ENCODE measurements around the gene KHNYN. TPM values are rescaled to one million over a fixed set of nuclear protein-coding genes. Genes with fewer than 3 reads are reported as not detected.
A peak's percentile ranks its signal among the peaks of the same experiment; 100 is the strongest.

KHNYN gene
- total and polyA plus RNA-seq, 2 experiments from 2014 or later: 35.7 to 90.7 TPM

GRCh38 chr14:24422694-24423601 is 6.8 kb upstream of the KHNYN start:
- Histone ChIP-seq H3K4me1 (ENCODE audit: low read depth) (no peaks in the 10 kb centered on the region), H3K36me3 (no peaks in the 10 kb centered on the region), H3K27me3 (no peaks in the 10 kb centered on the region), H3K27ac (no peak overlapping the region), H3K9me3 (ENCODE audit: low read depth) (no peaks in the 10 kb centered on the region), H3K4me3 (no peak overlapping the region)
- TF ChIP-seq, protein P1, sequence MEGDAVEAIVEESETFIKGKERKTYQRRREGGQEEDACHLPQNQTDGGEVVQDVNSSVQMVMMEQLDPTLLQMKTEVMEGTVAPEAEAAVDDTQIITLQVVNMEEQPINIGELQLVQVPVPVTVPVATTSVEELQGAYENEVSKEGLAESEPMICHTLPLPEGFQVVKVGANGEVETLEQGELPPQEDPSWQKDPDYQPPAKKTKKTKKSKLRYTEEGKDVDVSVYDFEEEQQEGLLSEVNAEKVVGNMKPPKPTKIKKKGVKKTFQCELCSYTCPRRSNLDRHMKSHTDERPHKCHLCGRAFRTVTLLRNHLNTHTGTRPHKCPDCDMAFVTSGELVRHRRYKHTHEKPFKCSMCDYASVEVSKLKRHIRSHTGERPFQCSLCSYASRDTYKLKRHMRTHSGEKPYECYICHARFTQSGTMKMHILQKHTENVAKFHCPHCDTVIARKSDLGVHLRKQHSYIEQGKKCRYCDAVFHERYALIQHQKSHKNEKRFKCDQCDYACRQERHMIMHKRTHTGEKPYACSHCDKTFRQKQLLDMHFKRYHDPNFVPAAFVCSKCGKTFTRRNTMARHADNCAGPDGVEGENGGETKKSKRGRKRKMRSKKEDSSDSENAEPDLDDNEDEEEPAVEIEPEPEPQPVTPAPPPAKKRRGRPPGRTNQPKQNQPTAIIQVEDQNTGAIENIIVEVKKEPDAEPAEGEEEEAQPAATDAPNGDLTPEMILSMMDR (IDR thresholded peaks at IDR 0.05; ENCODE audit: low read depth, low read length): no peak
- no peak for DNase-seq (ENCODE audit: low read depth in 1 of 2, low spot score in 1 of 2)

DNA sequence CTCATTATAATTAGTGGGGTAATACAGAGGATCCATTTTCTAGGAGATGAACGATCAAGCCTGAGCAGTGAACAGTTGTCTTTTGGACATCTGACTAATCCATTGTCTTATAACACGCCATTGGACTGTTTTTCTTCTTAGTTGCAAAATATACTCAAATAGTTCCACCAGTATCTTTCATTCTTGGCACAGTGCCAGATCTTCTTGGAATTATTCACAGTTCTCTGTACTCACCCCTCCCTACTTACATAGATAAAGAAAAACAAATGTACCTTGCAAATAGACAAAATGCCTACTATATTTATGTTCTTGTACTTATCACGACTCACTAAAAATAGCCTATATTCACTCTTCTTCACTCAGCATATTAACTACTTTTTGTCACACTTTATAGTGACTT is 4.0 kb upstream of the KHNYN start:
- Histone ChIP-seq H3K4me3 (no peak overlapping the region), H3K27me3 (no peaks in the 10 kb centered on the region)

GRCh38 chr14:24426150-24426911 is 3.4 kb upstream of the KHNYN start:
- DNase-seq (ENCODE audit: low read depth in 1 of 2, low spot score in 1 of 2): no peak
- Histone ChIP-seq H3K4me3 (no peak overlapping the region), H3K9me3 (ENCODE audit: low read depth) (no peaks in the 10 kb centered on the region), H3K27ac (no peak overlapping the region), H3K27me3 (no peaks in the 10 kb centered on the region), H3K36me3 (no peaks in the 10 kb centered on the region), H3K4me1 (ENCODE audit: low read depth) (peaks cover 8% of the 10 kb centered on the region)
- TF ChIP-seq, protein P1 (IDR thresholded peaks at IDR 0.05; ENCODE audit: low read depth, low read length): no peak

More for the DNA sequence above, 4.0 kb upstream of the KHNYN start:
- peak; percentile 21 to 91 for DNase-seq (ENCODE audit: low read depth in 1 of 2, low spot score in 1 of 2)
- TF ChIP-seq, protein P1 (IDR thresholded peaks at IDR 0.05; ENCODE audit: low read depth, low read length): no peak
- Histone ChIP-seq H3K9me3 (ENCODE audit: low read depth) (no peaks in the 10 kb centered on the region), H3K4me1 (ENCODE audit: low read depth) (peaks cover 3% of the 10 kb centered on the region), H3K27ac (no peak overlapping the region), H3K36me3 (no peaks in the 10 kb centered on the region)

GRCh38 chr14:24426912-24427536 is 2.7 kb upstream of the KHNYN start:
- Histone ChIP-seq H3K27me3 (no peaks in the 10 kb centered on the region), H3K4me1 (ENCODE audit: low read depth) (peaks cover 9% of the 10 kb centered on the region), H3K36me3 (no peaks in the 10 kb centered on the region), H3K27ac (no peak overlapping the region), H3K4me3 (no peak overlapping the region), H3K9me3 (ENCODE audit: low read depth) (no peaks in the 10 kb centered on the region)
- TF ChIP-seq, protein P1 (IDR thresholded peaks at IDR 0.05; ENCODE audit: low read depth, low read length): no peak
- no peak for DNase-seq (ENCODE audit: low read depth in 1 of 2, low spot score in 1 of 2)
